NCI-H2171 treated with DMSO at 0.1 percent for 48 hours (cell line): ENCODE results near the gene SNAPC4.
"Not testable (repeated sequence)": the region's sequence is repeated elsewhere in the genome, so short reads cannot be mapped to it uniquely, and the experiment has no call there.

Experiments
- DNase-seq: peaks from one replicate; lab custom pipeline; 2025; lab: John Stamatoyannopoulos, UW

The SNAPC4 gene

GRCh38 chr9:136353757-136354488, 46.0 kb downstream of the SNAPC4 start:
- no peak for DNase-seq

GRCh38 chr9:136353088-136353487, 46.9 kb downstream of the SNAPC4 start:
- no peak for DNase-seq

- DNase-seq, result peak; percentile 24
Observed at GRCh38 chr9:136352682-136353081, 47.3 kb downstream of the SNAPC4 start.

GRCh38 chr9:136351868-136352267, 48.1 kb downstream of the SNAPC4 start:
- not testable (repeated sequence) for DNase-seq

GRCh38 chr9:136351252-136351800, 48.6 kb downstream of the SNAPC4 start:
- no peak for DNase-seq
